AG04450 (cell line): ENCODE measurements around the gene RLN3. TPM values are rescaled to one million over a fixed set of nuclear protein-coding genes. Genes with fewer than 3 reads are reported as not detected.

ENCODE experiments used
- CTCF ChIA-PET: fragments of 300-600, 350-600 bp; formaldehyde crosslinking; extraction: SDS; loops from one replicate; lab custom pipeline; 2022; ENCODE audit warnings: antibody characterized with exemption, inconsistent platforms; lab: Charles Lee
- POLR2A ChIA-PET: fragments of 350-600 bp; formaldehyde crosslinking; extraction: SDS; loops from one replicate; lab custom pipeline; 2021; ENCODE audit warnings: antibody characterized with exemption, inconsistent platforms; lab: Yijun Ruan, JAX
- DNase-seq: peaks from one replicate; pipeline ENCODE4 v3.0.0-alpha.2; 2011; ENCODE audit warnings: low read depth, low spot score
- H3K27ac ChIP-seq: one replicate; pipeline ENCODE4 v1.5.1; 2012; ENCODE audit warnings: low read depth, low read length, control low read depth
- H3K27me3 ChIP-seq: one replicate; pipeline ENCODE4 v1.6.0; 2012; ENCODE audit warnings: low read length; ENCODE audit not compliant: control insufficient read depth, insufficient read depth
- H3K4me3 ChIP-seq: 2 replicates; pipeline ENCODE4 v1.5.1; 2011; ENCODE audit warnings: mild to moderate bottlenecking, low read depth, low read length, control low read depth
- H3K9me3 ChIP-seq: 2 replicates; pipeline ENCODE4 v1.5.1; 2012; ENCODE audit warnings: low read length; ENCODE audit not compliant: control insufficient read depth, insufficient read depth
- CTCF ChIP-seq: IDR thresholded peaks from 2 replicates; pipeline ENCODE4 v1.5.1; 2011; ENCODE audit warnings: low read depth, low read length, control low read depth, inconsistent platforms
- polyA plus RNA-seq: library from polyadenylated mRNA; depleted of rRNA; stranded (reverse); fragments of >200 nt; gene quantifications from 2 replicates; pipeline ENCODE4 v1.2.3, GENCODE V29; 2011

The RLN3 gene
- polyA plus RNA-seq, 1 experiment, result not detected

GRCh38 chr19:13981021-13981420, 46.9 kb upstream of the RLN3 start:
- ChIA-PET POLR2A (no interaction called here), CTCF (no interaction called here)

DNA sequence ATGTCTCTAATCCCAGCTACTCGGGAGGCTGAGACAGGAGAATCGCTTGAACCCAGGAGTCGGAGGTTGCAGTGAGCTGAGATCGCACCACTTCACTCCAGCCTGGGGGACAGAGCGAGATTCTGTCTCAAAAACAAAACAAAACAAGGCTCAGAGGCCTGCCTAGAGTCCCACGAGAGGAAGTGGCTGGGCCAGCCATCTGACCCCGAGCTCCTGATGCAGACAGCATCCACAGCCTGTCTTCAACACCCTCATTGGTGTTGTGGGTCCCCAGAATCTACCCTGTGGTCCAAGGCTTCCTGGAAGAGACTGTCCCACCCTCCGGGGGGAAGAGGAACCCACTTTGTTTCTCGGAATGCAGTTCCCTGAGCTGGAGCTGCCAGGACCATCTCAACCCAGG, 46.5 kb upstream of the RLN3 start:
- CTCF ChIA-PET, result no interaction called here
- POLR2A ChIA-PET, result no interaction called here
- no peak overlapping the region for H3K4me3 ChIP-seq
- no peak for DNase-seq
- no peak for TF ChIP-seq CTCF
- H3K27ac ChIP-seq, result no peak overlapping the region
- no peaks in the 10 kb centered on the region for H3K27me3 ChIP-seq
- no peaks in the 10 kb centered on the region for H3K9me3 ChIP-seq

More at GRCh38 chr19:13981021-13981420, 46.9 kb upstream of the RLN3 start:
- DNase-seq, result no peak
- no peaks in the 10 kb centered on the region for H3K27me3 ChIP-seq
- H3K4me3 ChIP-seq, result no peak overlapping the region
- no peaks in the 10 kb centered on the region for H3K9me3 ChIP-seq
- H3K27ac ChIP-seq, result no peak overlapping the region
- no peak for TF ChIP-seq CTCF

DNA sequence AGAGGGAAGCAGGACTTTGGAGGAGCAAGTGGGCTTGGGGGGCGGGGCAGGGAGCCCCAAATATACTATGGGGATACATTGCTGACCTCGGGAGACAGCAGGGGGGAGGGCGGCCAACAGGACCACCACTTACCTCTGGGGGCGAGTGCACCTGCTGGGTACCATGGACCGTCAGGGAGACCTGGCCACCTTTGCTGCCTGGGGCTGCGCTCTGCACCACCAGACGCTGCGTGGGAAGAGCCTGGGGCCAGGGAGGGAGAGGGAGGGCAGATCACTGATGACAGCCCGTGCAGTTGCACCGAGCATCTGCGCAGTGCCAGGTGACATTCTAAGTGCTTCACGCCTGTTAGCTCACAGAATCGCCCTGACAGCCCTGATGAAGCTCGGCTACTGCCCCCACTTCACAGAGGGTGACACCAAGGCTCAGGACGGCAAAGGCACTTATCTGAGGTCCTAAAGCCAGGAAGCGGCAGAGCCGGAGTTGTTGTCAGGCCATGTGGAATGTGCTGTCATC, 45.9 kb upstream of the RLN3 start:
- POLR2A ChIA-PET, result no interaction called here
- Histone ChIP-seq H3K27ac (no peak overlapping the region), H3K4me3 (no peak overlapping the region), H3K27me3 (no peaks in the 10 kb centered on the region), H3K9me3 (no peaks in the 10 kb centered on the region)
- CTCF ChIA-PET, result no interaction called here
- TF ChIP-seq CTCF, result no peak
- DNase-seq, result no peak

DNA sequence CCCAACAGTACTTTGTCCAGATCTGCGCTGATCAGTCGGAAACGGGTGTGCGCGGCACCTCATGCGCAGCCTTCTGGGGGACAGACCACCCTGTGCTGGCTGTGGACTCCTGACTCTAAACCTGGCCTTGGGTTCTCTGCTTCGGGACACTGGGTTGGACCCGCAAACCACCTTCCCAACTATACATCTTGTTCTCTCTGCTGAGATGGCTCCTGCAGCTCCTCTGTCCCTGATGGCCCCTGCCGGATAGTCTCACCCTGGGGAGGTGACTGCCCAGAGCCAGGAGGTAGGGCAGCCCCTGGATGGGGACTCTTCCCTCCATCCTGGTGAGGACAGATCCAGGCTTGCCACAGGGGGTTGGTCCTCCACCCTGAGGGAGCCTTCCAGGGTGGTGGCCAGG, 45.2 kb upstream of the RLN3 start:
- TF ChIP-seq CTCF, result no peak
- Histone ChIP-seq H3K4me3 (no peak overlapping the region), H3K9me3 (no peaks in the 10 kb centered on the region; the same call in 1 of the 2 replicates), H3K27ac (no peak overlapping the region), H3K27me3 (no peaks in the 10 kb centered on the region)
- CTCF ChIA-PET, result no interaction called here
- DNase-seq, result no peak
- POLR2A ChIA-PET, result no interaction called here

DNA sequence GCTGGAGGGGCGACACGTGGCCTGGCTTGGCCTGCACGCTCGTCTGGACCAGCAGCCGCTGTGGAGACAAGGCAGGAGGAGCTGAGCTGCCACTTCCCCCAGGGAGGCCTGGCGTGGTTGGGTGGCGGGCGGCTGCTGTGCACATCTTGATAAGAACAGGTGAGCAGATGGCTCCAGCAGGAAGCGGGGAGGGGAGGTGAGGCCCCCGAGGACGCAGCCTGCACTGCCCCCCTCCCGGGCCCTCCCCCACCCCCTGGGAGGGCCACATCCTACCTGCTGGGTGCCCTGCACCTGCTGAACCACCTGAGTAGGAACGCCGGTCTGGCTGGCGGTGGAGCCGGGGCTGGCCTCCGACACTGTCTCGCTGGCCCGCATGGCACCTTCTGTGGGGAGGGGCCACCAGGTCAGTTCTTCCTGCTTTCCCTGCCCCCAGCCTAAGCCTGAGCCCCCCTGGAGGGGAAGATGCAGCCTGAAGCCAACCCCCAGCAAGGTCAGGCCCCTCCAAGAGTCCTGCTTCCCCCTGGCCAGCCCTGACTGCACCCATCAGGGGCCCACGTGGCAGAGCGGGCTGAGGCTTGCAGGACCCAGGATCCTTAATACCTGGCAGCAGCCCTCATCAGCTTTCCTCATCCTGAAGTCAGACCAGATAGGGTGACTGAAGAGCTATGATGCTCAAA, 44.6 kb upstream of the RLN3 start:
- CTCF ChIA-PET, result no interaction called here
- POLR2A ChIA-PET, result no interaction called here
- Histone ChIP-seq H3K27ac (no peak overlapping the region), H3K27me3 (no peaks in the 10 kb centered on the region), H3K9me3 (no peaks in the 10 kb centered on the region; the same call in 1 of the 2 replicates), H3K4me3 (no peak overlapping the region)
- no peak for DNase-seq
- TF ChIP-seq CTCF, result no peak
